H1 (cell line): ENCODE results near the gene YEATS4. TPM values are rescaled to one million over a fixed set of nuclear protein-coding genes. Genes with fewer than 3 reads are reported as not detected.

Experiments
- POLR2A ChIP-seq, 2 experiments: IDR thresholded peaks; 1 replicate in 1 of 2; 2 replicates in 1 of 2; pipeline ENCODE4 v1.6.1; 2011; ENCODE audit warnings: low read depth in 2 of 2, low read length in 2 of 2, mild to moderate bottlenecking in 2 of 2; ENCODE audit errors: control extremely low read depth in 1 of 2
- polyA plus RNA-seq, 7 experiments: library from polyadenylated mRNA; depleted of rRNA in 3 of 7; stranded (reverse) in 5 of 7; unstranded in 2 of 7; fragments of >200 nt in 5 of 7; fragments of 200-250 nt in 2 of 7; gene quantifications; 1 replicate in 5 of 7; 2 replicates in 1 of 7; 4 replicates in 1 of 7; pipeline versions ENCODE4 v1.2.1 to v1.2.3, GENCODE V29; 2011 to 2013; ENCODE audit warnings: missing spikeins in 2 of 7, mixed read lengths in 2 of 7
- total RNA-seq: library from RNA; stranded (reverse); fragmentation: NEBNext Ultra II Directional; extraction: Animal tissue kit (Norgen Biotek cat#: 25700); gene quantifications from 2 replicates; pipeline ENCODE4 v1.2.1, GENCODE V29; 2021

Gene YEATS4
- total and polyA plus RNA-seq, 2 of the 8 experiments (the other 6 are each of a cell fraction or from before 2014, with no cell fraction given) = 25.7 to 32.5 TPM

DNA sequence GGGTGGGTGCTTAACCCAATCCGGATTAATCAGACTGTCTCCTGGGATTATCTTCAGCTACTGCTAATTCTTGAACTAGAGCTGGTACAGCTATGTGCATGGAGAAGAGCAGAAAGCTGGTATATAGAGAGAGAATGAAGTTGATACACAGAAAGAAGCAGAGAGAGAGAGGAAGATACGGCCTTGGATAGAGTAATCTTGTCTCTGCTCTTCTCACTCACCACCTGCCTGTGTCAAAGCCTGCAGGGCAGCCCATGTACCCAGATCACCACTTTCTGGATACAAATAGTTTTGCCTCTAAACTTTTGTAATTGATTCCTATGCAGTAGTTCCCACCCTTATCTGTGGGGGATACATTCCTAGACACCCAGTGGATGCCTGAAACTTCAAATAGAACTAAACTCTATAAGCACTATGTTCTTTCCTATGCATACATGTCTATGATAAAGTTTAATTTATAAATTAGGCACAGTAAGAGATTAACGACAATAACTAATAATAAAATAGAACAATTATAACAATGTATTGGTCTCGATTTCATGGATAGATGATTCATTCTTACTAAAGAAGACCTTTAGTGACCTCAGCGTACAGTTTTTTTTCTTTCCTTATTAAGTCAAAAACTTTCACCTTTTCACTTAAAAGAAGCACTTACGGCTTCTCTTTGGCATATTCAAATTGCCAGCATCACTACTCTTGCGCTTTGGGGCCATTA is 45.5 kb downstream of the YEATS4 start (continued):
- no peak for TF ChIP-seq POLR2A (IDR thresholded peaks at IDR 0.05; ENCODE audit: control extremely low read depth in 1 of 2, low read depth in 2 of 2, low read length in 2 of 2)
